IMR-90 (cell line): ENCODE data around the gene CACNA2D3. TPM values are rescaled to one million over a fixed set of nuclear protein-coding genes. Genes with fewer than 3 reads are reported as not detected.

ENCODE experiments used
- ATAC-seq: fragments of 200-7000 bp; cut with Tn5 transposase; 2 replicates; pipeline ENCODE4 v1.9.1; 2020; ENCODE audit warnings: low read depth, mild to moderate bottlenecking, moderate library complexity
- BruUV-seq: library from RNA; stranded (reverse); fragments of 400-500 nt; replicated peaks from 2 replicates; lab custom pipeline; 2021; lab: Mats Ljungman, UMichigan
- CTCF ChIA-PET: fragments of 300-600 bp; formaldehyde crosslinking; extraction: SDS; loops from one replicate; lab custom pipeline; 2021; ENCODE audit warnings: antibody characterized with exemption; lab: Yijun Ruan, JAX
- POLR2A ChIA-PET: fragments of 300-600 bp; sonication (Branson Sonifier 250); formaldehyde crosslinking; loops from one replicate; lab custom pipeline; 2022; ENCODE audit warnings: antibody characterized with exemption; ENCODE audit not compliant: unreplicated experiment; lab: Charles Lee
- DNase-seq: peaks from one replicate; pipeline ENCODE4 v3.0.0; 2013
- H2AFZ ChIP-seq: replicated peaks from 2 replicates; pipeline ENCODE3; 2013; ENCODE audit warnings: low read length, mild to moderate bottlenecking; ENCODE audit not compliant: poor library complexity
- H2AK5ac ChIP-seq: 2 replicates; pipeline ENCODE4 v1.6.1; 2013; ENCODE audit warnings: low read depth, low read length, inconsistent platforms
- H2AK9ac ChIP-seq: replicated peaks from 2 replicates; pipeline ENCODE3; 2013; ENCODE audit warnings: mild to moderate bottlenecking, low read depth, low read length, moderate library complexity; ENCODE audit not compliant: poor library complexity
- H2BK120ac ChIP-seq: 2 replicates; pipeline ENCODE4 v1.6.1; 2013; ENCODE audit warnings: low read depth, low read length, inconsistent platforms
- H2BK15ac ChIP-seq: 3 replicates; pipeline ENCODE4 v1.6.1; 2013; ENCODE audit warnings: low read depth, low read length, inconsistent platforms
- H2BK20ac ChIP-seq: 2 replicates; pipeline ENCODE4 v1.6.1; 2013; ENCODE audit warnings: low read depth, mild to moderate bottlenecking, inconsistent platforms, low read length, moderate library complexity
- H2BK5ac ChIP-seq: 2 replicates; pipeline ENCODE4 v1.6.1; 2013; ENCODE audit warnings: mild to moderate bottlenecking, low read depth, low read length, inconsistent platforms; ENCODE audit not compliant: poor library complexity, severe bottlenecking
- H3K14ac ChIP-seq: replicated peaks from 2 replicates; pipeline ENCODE4 v1.6.1; 2013; ENCODE audit warnings: low read depth, low read length, inconsistent platforms
- H3K18ac ChIP-seq: 2 replicates; pipeline ENCODE4 v1.6.1; 2013; ENCODE audit warnings: low read depth, low read length, control low read depth
- H3K23ac ChIP-seq: 2 replicates; pipeline ENCODE4 v1.6.1; 2013; ENCODE audit warnings: low read depth, low read length, inconsistent platforms
- H3K27ac ChIP-seq: 2 replicates; pipeline ENCODE4 v1.5.1; 2013; ENCODE audit warnings: mild to moderate bottlenecking, control low read depth, low read length; ENCODE audit not compliant: insufficient read depth
- H3K27me3 ChIP-seq: 2 replicates; pipeline ENCODE4 v1.6.1; 2013; ENCODE audit warnings: low read length; ENCODE audit not compliant: control insufficient read depth, insufficient read depth
- H3K36me3 ChIP-seq: 2 replicates; pipeline ENCODE4 v1.6.1; 2013; ENCODE audit warnings: low read length, mixed read lengths; ENCODE audit not compliant: control insufficient read depth, insufficient read depth
- H3K4ac ChIP-seq: 2 replicates; pipeline ENCODE4 v1.6.1; 2013; ENCODE audit warnings: low read depth, low read length, inconsistent platforms
- H3K4me1 ChIP-seq: 2 replicates; pipeline ENCODE4 v1.6.1; 2013; ENCODE audit warnings: low read length, mixed read lengths; ENCODE audit not compliant: control insufficient read depth, insufficient read depth
- H3K4me2 ChIP-seq: 2 replicates; pipeline ENCODE4 v1.6.1; 2013; ENCODE audit warnings: low read depth, mild to moderate bottlenecking, control low read depth, low read length, moderate library complexity
- H3K4me3 ChIP-seq: 2 replicates; pipeline ENCODE4 v1.5.1; 2013; ENCODE audit warnings: low read depth, mild to moderate bottlenecking, control low read depth, low read length, moderate library complexity; ENCODE audit not compliant: insufficient read depth
- H3K56ac ChIP-seq: 2 replicates; pipeline ENCODE4 v1.6.1; 2013; ENCODE audit warnings: low read length, inconsistent platforms; ENCODE audit not compliant: insufficient read depth; ENCODE audit errors: extremely low read depth
- H3K79me1 ChIP-seq, 2 experiments: 2 replicates each; pipeline ENCODE4 v1.6.1; 2013; ENCODE audit warnings: low read length in 2 of 2, inconsistent platforms in 1 of 2, low read depth in 1 of 2
- H3K9ac ChIP-seq: 2 replicates; pipeline ENCODE4 v1.6.1; 2013; ENCODE audit warnings: low read depth, low read length, control low read depth
- H3K9me1 ChIP-seq: 2 replicates; pipeline ENCODE4 v1.6.1; 2013; ENCODE audit warnings: low read length, inconsistent platforms; ENCODE audit not compliant: insufficient read depth
- H3K9me3 ChIP-seq: 2 replicates; pipeline ENCODE4 v1.6.1; 2013; ENCODE audit warnings: low read length; ENCODE audit not compliant: control insufficient read depth, insufficient read depth
- H4K20me1 ChIP-seq: 2 replicates; pipeline ENCODE4 v1.6.1; 2013; ENCODE audit warnings: low read length, inconsistent platforms; ENCODE audit not compliant: insufficient read depth
- H4K5ac ChIP-seq: 2 replicates; pipeline ENCODE4 v1.6.1; 2013; ENCODE audit warnings: mild to moderate bottlenecking, low read depth, low read length, control low read depth
- H4K8ac ChIP-seq, 2 experiments: 2 replicates each; pipeline ENCODE4 v1.6.1; 2013; ENCODE audit warnings: low read depth in 2 of 2, low read length in 2 of 2, control low read depth in 1 of 2, inconsistent platforms in 1 of 2
- H4K91ac ChIP-seq: 2 replicates; pipeline ENCODE4 v1.6.1; 2013; ENCODE audit warnings: low read depth, low read length, inconsistent platforms; ENCODE audit not compliant: insufficient read depth
- CEBPB ChIP-seq: IDR thresholded peaks from 2 replicates; pipeline ENCODE4 v1.6.1; 2012; ENCODE audit warnings: low read depth, low read length, improper control_type of control experiment
- CHD1 ChIP-seq: IDR thresholded peaks from 2 replicates; pipeline ENCODE4 v1.6.1; 2012; ENCODE audit warnings: low read depth, low read length, improper control_type of control experiment
- FOS ChIP-seq: fragments of 150-350 bp; IDR thresholded peaks from 2 replicates; pipeline ENCODE4 v1.6.1; 2016; ENCODE audit warnings: low read depth, low read length
- MAFK ChIP-seq: IDR thresholded peaks from 2 replicates; pipeline ENCODE4 v1.6.1; 2012; ENCODE audit warnings: low read depth, low read length, improper control_type of control experiment
- MAZ ChIP-seq: IDR thresholded peaks from 2 replicates; pipeline ENCODE4 v1.6.1; 2012; ENCODE audit warnings: low read depth, mild to moderate bottlenecking, low read length, improper control_type of control experiment, moderate library complexity, borderline replicate concordance
- MXI1 ChIP-seq: IDR thresholded peaks from 2 replicates; pipeline ENCODE4 v1.6.1; 2012; ENCODE audit warnings: low read depth, mild to moderate bottlenecking, low read length, moderate library complexity, borderline replicate concordance
- NFE2L2 ChIP-seq: fragments of 150-350 bp; IDR thresholded peaks from 2 replicates; pipeline ENCODE4 v1.6.1; 2016; ENCODE audit warnings: low read depth, mild to moderate bottlenecking, low read length
- POLR2A ChIP-seq: IDR thresholded peaks from 2 replicates; pipeline ENCODE4 v1.6.1; 2012; ENCODE audit warnings: mild to moderate bottlenecking, low read depth, low read length
- RAD21 ChIP-seq: IDR thresholded peaks from 2 replicates; pipeline ENCODE4 v1.6.1; 2012; ENCODE audit warnings: low read length, improper control_type of control experiment
- RCOR1 ChIP-seq: IDR thresholded peaks from 2 replicates; pipeline ENCODE4 v1.6.1; 2012; ENCODE audit warnings: mild to moderate bottlenecking, low read length, improper control_type of control experiment; ENCODE audit not compliant: insufficient replicate concordance
- SMC3 ChIP-seq: fragments of 150-350 bp; IDR thresholded peaks from 2 replicates; pipeline ENCODE4 v1.6.1; 2016; ENCODE audit warnings: low read depth, mild to moderate bottlenecking, antibody characterized with exemption, low read length, moderate library complexity
- WGBS, 2 experiments: methylation state at CpG; one replicate each; pipeline versions ENCODE4 v1.1.5 to v1.1.7; 2013; ENCODE audit warnings: missing lambda C conversion rate in 2 of 2; ENCODE audit not compliant: insufficient read length in 1 of 2; ENCODE audit errors: extremely low coverage in 2 of 2; 5-methylcytosine and 5-hydroxymethylcytosine counted together
- dilution Hi-C: fragments of 300-500 bp; cut with HindIII; formaldehyde crosslinking; loops from one replicate; pipeline ENCODE4 v1.14.3; 2018; ENCODE audit warnings: low sequenced_read_pairs; ENCODE audit not compliant: unreplicated experiment
- in situ Hi-C: fragments of 300-500 bp; cut with MboI; formaldehyde crosslinking; loops from 3 replicates; pipeline ENCODE4 v1.14.3; 2019; ENCODE audit warnings: low sequenced_read_pairs, inconsistent platforms, mixed read lengths
- intact Hi-C: fragments of 100-400 bp; cut with micrococcal nuclease; formaldehyde crosslinking; loops from 2 replicates; pipeline ENCODE4 v1.10.0; 2022
- polyA plus RNA-seq, 3 experiments: library from polyadenylated mRNA; depleted of rRNA; stranded (reverse); fragments of >200 nt; gene quantifications; 2 replicates each; pipeline ENCODE4 v1.2.3, GENCODE V29; 2012; ENCODE audit warnings: low replicate concordance in 1 of 3
- total RNA-seq: library from RNA; depleted of rRNA; stranded (reverse); fragments of >200 nt; gene quantifications from 2 replicates; pipeline ENCODE4 v1.2.3, GENCODE V29; 2012
- TF ChIP-seq, protein P1 (sequence below): fragments of 150-350 bp; IDR thresholded peaks from 2 replicates; pipeline ENCODE4 v1.6.1; 2016; ENCODE audit warnings: low read depth, mild to moderate bottlenecking, low read length, moderate library complexity, borderline replicate concordance
- TF ChIP-seq, protein P2 (sequence below): fragments of 150-350 bp; IDR thresholded peaks from 2 replicates; pipeline ENCODE4 v1.6.1; 2017; ENCODE audit warnings: mild to moderate bottlenecking, antibody characterized with exemption, low read length, low read depth
- TF ChIP-seq, protein P3 (sequence below): conservative IDR thresholded peaks from 2 replicates; pipeline ENCODE4 v1.5.1; 2012; ENCODE audit warnings: mild to moderate bottlenecking, low read depth, low read length, improper control_type of control experiment

CACNA2D3 gene
- total and polyA plus RNA-seq, 2 of the 4 experiments (the other 2 are of a cell fraction) = 0.36 to 0.41 TPM

DNA sequence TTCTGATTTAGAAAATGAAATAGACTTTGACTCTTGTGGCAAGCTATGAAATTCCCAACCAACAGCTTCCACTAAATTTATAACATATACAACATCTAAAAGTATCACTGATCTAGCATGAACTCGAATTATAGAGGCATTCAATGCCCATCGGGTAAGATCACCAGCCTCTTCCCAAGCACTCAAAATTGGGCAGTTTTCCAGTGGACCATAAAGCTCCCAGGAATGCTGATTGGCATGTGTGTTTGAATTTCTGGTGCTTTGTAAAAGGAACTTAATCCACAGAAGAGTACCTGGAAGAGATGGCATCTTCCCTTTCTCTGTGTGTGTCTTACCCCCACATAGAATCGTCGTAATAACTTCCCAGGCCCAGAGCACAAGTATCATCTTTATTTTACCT is 795.5 kb downstream of the CACNA2D3 start:
- Histone ChIP-seq H2BK15ac (no peak overlapping the region), H3K56ac (no peak overlapping the region), H4K91ac (no peak overlapping the region), H3K9me1 (no peaks in the 10 kb centered on the region; the same call in 1 of the 2 replicates), H2BK20ac (no peak overlapping the region), H4K8ac (no peak overlapping the region), H3K9ac (no peak overlapping the region), H3K27me3 (no peaks in the 10 kb centered on the region), H3K36me3 (no peaks in the 10 kb centered on the region), H3K4me1 (peaks cover 5% of the 10 kb centered on the region; the same call in 1 of the 2 replicates), H3K4ac (no peak overlapping the region), H4K5ac (no peak overlapping the region), H3K79me1 (no peaks in the 10 kb centered on the region), H3K14ac (no peak overlapping the region), H2AK5ac (no peak overlapping the region), H4K20me1 (no peaks in the 10 kb centered on the region), H3K23ac (no peak overlapping the region), H2BK120ac (no peak overlapping the region), H2AFZ (no peak overlapping the region), H3K18ac (no peak overlapping the region), H3K27ac (no peak overlapping the region), H3K4me2 (no peak overlapping the region), H3K9me3 (no peaks in the 10 kb centered on the region), H2BK5ac (no peak overlapping the region), H2AK9ac (no peak overlapping the region), H3K4me3 (no peak overlapping the region)
- dilution Hi-C loops (no loop called here), intact Hi-C loops (no loop called here), in situ Hi-C loops (no loop called here)
- no CpG with 5 or more reads among the region's 4 CpGs for WGBS, 2 experiments
- ChIA-PET POLR2A (no interaction called here), CTCF (no interaction called here)
- TF ChIP-seq NFE2L2 (no peak), MXI1 (no peak), MAFK (no peak), SMC3 (no peak), RAD21 (no peak), POLR2A (no peak), MAZ (no peak), FOS (no peak), CEBPB (no peak), CHD1 (no peak), RCOR1 (no peak)
- TF ChIP-seq, protein P1, sequence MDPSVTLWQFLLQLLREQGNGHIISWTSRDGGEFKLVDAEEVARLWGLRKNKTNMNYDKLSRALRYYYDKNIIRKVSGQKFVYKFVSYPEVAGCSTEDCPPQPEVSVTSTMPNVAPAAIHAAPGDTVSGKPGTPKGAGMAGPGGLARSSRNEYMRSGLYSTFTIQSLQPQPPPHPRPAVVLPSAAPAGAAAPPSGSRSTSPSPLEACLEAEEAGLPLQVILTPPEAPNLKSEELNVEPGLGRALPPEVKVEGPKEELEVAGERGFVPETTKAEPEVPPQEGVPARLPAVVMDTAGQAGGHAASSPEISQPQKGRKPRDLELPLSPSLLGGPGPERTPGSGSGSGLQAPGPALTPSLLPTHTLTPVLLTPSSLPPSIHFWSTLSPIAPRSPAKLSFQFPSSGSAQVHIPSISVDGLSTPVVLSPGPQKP = no peak
- TF ChIP-seq, protein P2, sequence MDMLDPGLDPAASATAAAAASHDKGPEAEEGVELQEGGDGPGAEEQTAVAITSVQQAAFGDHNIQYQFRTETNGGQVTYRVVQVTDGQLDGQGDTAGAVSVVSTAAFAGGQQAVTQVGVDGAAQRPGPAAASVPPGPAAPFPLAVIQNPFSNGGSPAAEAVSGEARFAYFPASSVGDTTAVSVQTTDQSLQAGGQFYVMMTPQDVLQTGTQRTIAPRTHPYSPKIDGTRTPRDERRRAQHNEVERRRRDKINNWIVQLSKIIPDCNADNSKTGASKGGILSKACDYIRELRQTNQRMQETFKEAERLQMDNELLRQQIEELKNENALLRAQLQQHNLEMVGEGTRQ = no peak
- TF ChIP-seq, protein P3, sequence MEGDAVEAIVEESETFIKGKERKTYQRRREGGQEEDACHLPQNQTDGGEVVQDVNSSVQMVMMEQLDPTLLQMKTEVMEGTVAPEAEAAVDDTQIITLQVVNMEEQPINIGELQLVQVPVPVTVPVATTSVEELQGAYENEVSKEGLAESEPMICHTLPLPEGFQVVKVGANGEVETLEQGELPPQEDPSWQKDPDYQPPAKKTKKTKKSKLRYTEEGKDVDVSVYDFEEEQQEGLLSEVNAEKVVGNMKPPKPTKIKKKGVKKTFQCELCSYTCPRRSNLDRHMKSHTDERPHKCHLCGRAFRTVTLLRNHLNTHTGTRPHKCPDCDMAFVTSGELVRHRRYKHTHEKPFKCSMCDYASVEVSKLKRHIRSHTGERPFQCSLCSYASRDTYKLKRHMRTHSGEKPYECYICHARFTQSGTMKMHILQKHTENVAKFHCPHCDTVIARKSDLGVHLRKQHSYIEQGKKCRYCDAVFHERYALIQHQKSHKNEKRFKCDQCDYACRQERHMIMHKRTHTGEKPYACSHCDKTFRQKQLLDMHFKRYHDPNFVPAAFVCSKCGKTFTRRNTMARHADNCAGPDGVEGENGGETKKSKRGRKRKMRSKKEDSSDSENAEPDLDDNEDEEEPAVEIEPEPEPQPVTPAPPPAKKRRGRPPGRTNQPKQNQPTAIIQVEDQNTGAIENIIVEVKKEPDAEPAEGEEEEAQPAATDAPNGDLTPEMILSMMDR = no peak
- no TSS peak for BruUV-seq
- DNase-seq = no peak
- ATAC-seq = no peak
